ENCODE results near the gene TENM3.

Gene TENM3

DNA sequence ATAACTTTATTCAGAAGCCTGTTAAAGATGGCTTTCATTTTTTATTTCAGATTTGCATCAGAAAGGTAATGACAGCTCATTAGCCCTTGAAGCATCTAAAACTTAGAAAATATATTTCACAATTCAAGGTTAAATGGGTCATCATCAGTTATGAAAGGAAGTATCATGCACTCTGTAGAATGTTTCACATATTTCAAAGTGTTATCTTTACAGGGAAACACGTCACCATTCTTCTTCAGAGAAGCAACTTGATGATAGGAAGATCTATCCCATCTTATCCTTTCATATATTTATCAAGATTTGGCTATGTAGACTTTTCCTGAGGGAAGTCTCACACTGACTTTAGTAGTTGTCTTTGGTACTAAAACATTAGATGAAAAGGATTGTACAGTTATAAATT is 277.8 kb downstream of the TENM3 start:
- TF ChIP-seq, protein P1, sequence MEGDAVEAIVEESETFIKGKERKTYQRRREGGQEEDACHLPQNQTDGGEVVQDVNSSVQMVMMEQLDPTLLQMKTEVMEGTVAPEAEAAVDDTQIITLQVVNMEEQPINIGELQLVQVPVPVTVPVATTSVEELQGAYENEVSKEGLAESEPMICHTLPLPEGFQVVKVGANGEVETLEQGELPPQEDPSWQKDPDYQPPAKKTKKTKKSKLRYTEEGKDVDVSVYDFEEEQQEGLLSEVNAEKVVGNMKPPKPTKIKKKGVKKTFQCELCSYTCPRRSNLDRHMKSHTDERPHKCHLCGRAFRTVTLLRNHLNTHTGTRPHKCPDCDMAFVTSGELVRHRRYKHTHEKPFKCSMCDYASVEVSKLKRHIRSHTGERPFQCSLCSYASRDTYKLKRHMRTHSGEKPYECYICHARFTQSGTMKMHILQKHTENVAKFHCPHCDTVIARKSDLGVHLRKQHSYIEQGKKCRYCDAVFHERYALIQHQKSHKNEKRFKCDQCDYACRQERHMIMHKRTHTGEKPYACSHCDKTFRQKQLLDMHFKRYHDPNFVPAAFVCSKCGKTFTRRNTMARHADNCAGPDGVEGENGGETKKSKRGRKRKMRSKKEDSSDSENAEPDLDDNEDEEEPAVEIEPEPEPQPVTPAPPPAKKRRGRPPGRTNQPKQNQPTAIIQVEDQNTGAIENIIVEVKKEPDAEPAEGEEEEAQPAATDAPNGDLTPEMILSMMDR (IDR thresholded peaks at IDR 0.05; ENCODE audit: low read depth, low read length) = no peak
- DNase-seq (ENCODE audit: extremely low read depth, low read depth) = no peak

DNA sequence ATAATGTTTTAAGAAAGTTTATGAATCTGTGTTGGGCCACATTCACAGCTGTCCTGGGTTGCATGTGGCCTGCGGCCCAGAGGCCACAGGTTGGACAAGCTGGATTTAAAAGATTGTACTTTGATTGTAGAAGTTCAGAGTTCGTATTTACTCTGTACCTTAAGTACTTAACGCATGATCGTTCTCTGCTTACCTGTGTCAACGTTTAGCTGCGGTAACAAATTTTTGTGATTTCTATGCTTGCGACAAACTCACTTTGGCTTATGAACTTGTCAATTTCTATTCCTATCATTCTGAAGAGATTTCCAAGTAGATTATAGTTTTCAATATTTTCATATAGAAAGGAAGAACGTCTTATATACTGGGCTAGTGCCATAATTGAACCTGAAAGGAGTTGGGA is 285.6 kb downstream of the TENM3 start:
- DNase-seq (ENCODE audit: extremely low read depth, low read depth) = no peak
- TF ChIP-seq, protein P1 (IDR thresholded peaks at IDR 0.05; ENCODE audit: low read depth, low read length) = no peak

DNA sequence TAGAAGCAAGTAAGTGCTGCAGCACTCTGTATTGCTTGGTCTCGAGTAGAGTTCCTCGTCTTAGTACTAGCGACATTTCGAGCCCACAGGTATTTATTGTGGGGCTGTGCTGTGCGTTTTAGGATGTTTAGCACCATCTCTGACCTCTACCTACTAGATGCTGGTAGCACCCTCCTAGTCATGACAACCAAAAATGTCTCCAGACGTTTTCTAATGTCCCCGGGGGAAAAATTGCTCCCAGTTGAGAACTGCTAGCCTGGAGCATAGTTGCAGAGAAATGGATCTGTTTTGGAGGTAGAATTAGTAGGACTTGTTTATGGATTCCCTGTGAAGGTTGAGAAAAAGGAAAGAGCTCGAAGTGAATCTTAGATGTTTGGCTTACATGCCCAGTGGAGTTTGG is 287.2 kb downstream of the TENM3 start:
- TF ChIP-seq, protein P1 (IDR thresholded peaks at IDR 0.05; ENCODE audit: low read depth, low read length) = no peak
- DNase-seq (ENCODE audit: extremely low read depth, low read depth) = no peak

DNA sequence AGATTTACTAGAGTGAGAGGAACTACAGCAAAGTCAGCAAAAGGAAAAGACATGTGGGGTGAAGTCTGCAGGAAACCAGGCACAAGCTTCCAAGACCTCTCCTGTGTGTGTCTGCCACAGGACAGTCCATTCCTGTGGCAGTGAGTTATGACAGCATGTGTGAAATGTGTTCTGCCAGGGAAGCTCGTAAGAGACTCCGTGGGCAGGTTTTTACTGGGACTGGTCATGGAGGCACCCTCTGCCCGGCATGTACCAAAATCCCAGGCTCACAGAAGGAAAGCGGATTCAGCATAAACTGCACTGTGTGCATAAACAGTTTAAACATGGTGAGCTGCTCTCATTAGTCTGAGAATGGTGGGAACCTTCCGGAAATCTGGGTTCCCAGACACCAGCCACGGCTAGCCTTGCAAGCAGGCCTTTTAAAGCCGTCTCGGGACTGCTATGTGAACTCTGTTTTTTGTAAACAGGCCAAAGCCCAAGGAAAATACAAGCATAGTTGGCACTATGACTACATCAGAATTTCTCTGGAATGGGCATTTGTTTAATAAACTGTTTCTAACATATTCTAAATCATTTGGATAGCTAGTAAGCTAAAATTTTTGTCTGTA is 288.5 kb downstream of the TENM3 start:
- TF ChIP-seq, protein P1 (IDR thresholded peaks at IDR 0.05; ENCODE audit: low read depth, low read length) = no peak
- DNase-seq (ENCODE audit: extremely low read depth, low read depth) = no peak

DNA sequence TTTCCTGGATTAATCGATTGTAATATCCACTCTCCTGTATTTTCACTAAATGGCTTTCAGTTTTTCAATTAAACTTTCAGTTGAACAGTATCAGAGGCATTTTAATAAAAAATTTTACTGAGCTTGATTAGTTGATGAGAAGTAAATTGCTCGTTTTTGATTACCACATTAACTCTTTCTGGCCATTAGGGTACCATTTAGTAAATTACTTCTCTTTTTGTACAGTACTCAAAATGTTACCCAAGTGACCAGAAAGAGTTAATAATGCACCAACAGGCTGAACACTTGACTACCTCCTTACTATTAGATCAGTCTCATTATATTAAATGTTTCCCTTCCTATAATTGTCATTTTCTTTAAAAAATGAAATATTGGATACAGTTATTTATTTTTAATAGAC is 289.2 kb downstream of the TENM3 start:
- DNase-seq (ENCODE audit: extremely low read depth, low read depth) = no peak
- TF ChIP-seq, protein P1 (IDR thresholded peaks at IDR 0.05; ENCODE audit: low read depth, low read length) = no peak

DNA sequence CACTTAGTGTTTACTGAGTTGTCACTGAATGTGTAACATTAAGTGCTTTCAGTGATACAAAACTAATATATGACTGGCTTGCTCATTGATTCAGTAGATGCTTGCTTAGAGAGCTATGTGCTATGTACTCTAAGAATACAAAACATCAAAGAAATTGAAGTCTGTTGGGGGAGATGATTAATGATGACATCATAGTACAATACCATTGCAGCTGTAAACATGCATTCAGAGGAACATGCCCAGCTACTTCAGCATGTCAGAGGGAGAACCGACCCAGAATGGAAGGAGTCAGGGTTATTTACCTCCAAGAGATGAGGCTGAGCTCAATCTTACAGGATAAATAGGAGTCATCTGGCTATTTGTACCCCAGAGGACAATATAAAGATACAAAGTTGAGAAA is 290.8 kb downstream of the TENM3 start:
- no peak for DNase-seq (ENCODE audit: extremely low read depth, low read depth)
- TF ChIP-seq, protein P1 (IDR thresholded peaks at IDR 0.05; ENCODE audit: low read depth, low read length) = no peak

DNA sequence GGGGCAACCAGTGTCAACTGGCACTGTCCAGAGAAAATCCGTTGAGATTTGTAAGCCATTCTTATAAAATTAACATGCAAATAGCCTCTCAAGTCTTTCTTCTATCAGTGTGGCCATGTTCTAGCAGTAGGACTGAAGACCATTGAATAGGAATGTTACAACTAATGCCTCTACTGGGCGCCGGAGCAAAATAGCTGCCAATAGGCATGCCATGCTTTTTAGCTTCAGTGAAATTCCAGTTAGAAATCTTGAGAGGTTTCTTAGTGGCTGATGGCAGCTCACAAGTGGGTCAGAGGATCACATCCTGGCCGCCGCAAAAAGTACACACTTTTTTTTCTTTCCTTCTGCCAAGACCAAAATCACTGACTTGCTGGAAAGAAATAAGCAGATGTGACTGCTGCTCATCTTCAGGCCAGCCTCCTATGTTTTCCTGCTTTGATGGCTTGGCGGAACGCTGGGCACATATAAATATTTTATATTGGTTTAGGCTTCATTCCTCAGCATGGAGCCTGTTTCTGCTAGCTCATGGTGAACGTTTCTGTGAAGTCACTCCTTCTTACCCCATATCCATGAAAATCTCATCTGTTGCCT is 293.1 kb downstream of the TENM3 start:
- no peak for DNase-seq (ENCODE audit: extremely low read depth, low read depth)
- TF ChIP-seq, protein P1 (IDR thresholded peaks at IDR 0.05; ENCODE audit: low read depth, low read length) = no peak
